Measurements from ENCODE around the gene PALMD.

The PALMD gene

GRCh38 chr1:99645699-99646531 is at the start of gene PALMD:
TSS of gene PALMD (plus strand) at chr1:99646113. CDS start at chr1:99646318, 205 bp downstream.
- no peak for DNase-seq (ENCODE audit: low spot score)

- no peak for DNase-seq (ENCODE audit: low spot score)
Measured at GRCh38 chr1:99598738-99599411, 47.0 kb upstream of the PALMD start.

GRCh38 chr1:99599678-99600175 is 46.2 kb upstream of the PALMD start:
- no peak for DNase-seq (ENCODE audit: low spot score)

- no peak for DNase-seq (ENCODE audit: low spot score)
Measured at GRCh38 chr1:99600782-99601181, 45.1 kb upstream of the PALMD start.

GRCh38 chr1:99601208-99601607 is 44.7 kb upstream of the PALMD start:
- DNase-seq (ENCODE audit: low spot score) = no peak

- DNase-seq (ENCODE audit: low spot score) = no peak
Measured at GRCh38 chr1:99601709-99602403, 44.1 kb upstream of the PALMD start.

- no peak for DNase-seq (ENCODE audit: low spot score)
Measured at GRCh38 chr1:99602404-99602969, 43.4 kb upstream of the PALMD start.

GRCh38 chr1:99603699-99604560 is 42.0 kb upstream of the PALMD start:
- DNase-seq (ENCODE audit: low spot score) = no peak

GRCh38 chr1:99606306-99606705 is 39.6 kb upstream of the PALMD start:
- DNase-seq (ENCODE audit: low spot score) = no peak

- no peak for DNase-seq (ENCODE audit: low spot score)
Measured at GRCh38 chr1:99607590-99607989, 38.3 kb upstream of the PALMD start.

GRCh38 chr1:99608058-99608457 is 37.9 kb upstream of the PALMD start:
- no peak for DNase-seq (ENCODE audit: low spot score)

- no peak for DNase-seq (ENCODE audit: low spot score)
Measured at GRCh38 chr1:99613716-99614115, 32.2 kb upstream of the PALMD start.

- DNase-seq (ENCODE audit: low spot score) = no peak
Measured at GRCh38 chr1:99614728-99615127, 31.2 kb upstream of the PALMD start.

- DNase-seq (ENCODE audit: low spot score) = no peak
Measured at GRCh38 chr1:99619583-99619982, 26.3 kb upstream of the PALMD start.

GRCh38 chr1:99621340-99621901 is 24.5 kb upstream of the PALMD start:
- no peak for DNase-seq (ENCODE audit: low spot score)

GRCh38 chr1:99622702-99623347 is 23.1 kb upstream of the PALMD start:
- DNase-seq (ENCODE audit: low spot score) = no peak

GRCh38 chr1:99623554-99623953 is 22.4 kb upstream of the PALMD start:
- no peak for DNase-seq (ENCODE audit: low spot score)

GRCh38 chr1:99627615-99628014 is 18.3 kb upstream of the PALMD start:
- no peak for DNase-seq (ENCODE audit: low spot score)

GRCh38 chr1:99629164-99629563 is 16.7 kb upstream of the PALMD start:
- no peak for DNase-seq (ENCODE audit: low spot score)

- DNase-seq (ENCODE audit: low spot score) = no peak
Measured at GRCh38 chr1:99634971-99635624, 10.8 kb upstream of the PALMD start.

Data from CD4-positive, alpha-beta T cell treated with Interleukin-6 at 100 ng/mL for 8 hours (primary cell).